ENCODE measurements around the gene GALR3.
A peak's percentile ranks its signal among the peaks of the same experiment; 100 is the strongest.

GALR3 gene

DNA sequence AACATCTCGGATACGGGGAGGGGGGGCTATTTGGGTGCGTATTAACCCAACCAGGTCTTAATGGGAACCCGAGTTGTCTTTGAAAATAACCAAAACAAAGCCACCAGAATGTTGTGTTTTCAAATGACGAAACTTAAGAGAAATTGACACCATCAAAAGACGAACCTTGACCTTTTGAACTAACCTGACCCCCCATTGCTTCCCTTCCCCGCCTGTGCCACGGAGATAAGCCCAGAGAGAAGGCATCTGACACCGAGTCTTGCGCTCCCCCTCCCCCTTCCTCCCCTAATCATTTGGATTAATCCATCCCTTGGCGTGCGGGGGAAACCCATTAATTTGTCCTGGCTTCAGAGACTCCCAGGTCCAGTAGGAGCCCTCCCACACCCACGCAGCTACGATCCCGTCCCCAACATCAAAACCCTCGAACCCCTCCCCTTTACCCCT lies 20.0 kb upstream of the GALR3 start:
- no peak for DNase-seq (ENCODE audit: low spot score)

DNA sequence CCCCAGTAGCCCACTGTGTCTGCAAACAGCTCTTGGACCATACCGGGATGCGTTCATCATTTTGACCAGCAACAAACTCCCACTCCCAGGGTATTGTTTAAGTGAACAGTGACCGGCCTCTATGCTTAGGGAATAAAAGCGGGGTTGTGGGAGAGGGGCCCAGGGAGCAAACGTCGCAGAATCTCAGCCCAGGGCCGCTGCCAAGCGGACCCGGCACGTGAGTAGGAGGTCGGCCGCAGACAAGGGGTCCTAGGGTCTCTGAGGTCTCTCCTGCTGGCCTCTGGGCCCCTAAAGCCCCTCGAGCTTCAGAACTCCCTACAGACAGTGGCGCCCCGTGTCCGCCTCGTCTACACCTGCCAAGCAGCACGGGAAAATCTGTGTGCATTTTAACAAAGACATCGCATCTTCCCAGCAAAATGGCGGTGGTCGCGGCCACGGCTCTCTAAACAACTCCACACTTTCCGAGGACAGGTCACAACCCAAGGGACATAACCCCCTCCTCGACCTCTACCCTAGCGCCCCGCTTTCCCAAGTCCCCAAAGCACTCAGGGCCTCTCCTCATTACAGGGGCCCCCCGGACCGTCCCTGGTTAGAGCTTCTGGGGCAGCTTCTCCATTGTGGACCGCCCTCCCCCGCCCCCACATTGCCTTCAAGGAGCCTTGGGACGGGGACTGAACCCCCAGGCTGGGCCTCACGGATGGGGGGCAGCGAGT lies 19.4 kb upstream of the GALR3 start:
- no peak for DNase-seq (ENCODE audit: low spot score)

DNA sequence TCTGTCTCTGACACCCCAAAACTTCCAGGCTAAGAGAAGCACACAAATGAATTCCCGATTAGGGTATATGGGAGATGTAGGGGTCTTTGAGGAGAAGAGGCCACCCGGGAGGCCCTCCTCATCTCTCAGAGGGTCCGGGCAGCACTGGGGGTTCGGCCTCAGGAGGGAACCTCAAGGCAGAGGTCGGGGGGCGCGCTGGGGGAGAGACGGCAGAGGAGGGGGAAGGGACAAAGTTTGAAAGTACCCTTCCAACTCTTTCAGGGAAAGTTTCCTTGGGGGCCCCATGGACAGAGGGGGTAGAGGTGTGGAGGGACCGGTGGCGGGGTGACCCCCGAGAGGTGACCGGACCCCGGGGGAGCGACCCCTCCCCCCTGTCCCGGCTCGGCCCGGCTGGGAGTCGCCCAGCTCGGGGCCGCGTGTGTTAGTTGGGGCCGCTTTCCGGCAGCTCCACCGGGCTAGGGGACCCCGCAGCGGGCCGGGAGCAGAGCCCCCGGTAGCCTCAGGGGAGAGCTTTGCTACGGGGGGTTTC lies 18.8 kb upstream of the GALR3 start:
- no peak for DNase-seq (ENCODE audit: low spot score)

DNA sequence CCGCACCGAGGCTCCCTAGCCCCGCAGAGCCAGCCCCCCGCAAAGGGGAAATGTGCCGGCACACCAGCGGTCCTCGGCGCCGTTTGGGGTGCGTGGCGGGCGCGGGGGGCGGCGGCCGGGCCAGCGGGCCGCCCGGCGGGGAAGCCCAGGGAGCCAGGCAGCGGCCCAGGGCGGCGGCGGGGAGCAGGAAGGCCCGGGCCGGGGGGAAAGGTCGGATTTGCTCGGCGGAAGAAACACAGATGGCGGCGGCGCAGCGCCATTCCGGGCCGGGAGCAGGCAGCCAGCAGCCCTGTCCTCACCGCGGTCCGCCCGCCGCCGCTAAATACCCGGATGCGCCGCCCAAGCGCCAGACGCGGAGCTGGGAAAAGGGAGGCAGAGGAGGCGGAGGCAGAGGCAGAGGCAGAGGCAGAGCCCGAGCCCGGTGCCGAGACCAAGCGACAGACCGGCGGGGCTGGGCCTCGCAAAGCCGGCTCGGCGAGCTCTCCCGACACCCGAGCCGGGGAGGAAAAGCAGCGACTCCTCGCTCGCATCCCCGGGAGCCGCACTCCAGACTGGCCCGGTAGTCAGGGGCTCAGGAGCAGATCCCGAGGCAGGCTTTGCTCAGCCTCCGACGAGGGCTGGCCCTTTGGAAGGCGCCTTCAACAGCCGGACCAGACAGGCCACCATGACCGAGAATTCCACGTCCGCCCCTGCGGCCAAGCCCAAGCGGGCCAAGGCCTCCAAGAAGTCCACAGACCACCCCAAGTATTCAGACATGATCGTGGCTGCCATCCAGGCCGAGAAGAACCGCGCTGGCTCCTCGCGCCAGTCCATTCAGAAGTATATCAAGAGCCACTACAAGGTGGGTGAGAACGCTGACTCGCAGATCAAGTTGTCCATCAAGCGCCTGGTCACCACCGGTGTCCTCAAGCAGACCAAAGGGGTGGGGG lies 18.0 kb upstream of the GALR3 start:
- peak; percentile 85 for DNase-seq (ENCODE audit: low spot score)

DNA sequence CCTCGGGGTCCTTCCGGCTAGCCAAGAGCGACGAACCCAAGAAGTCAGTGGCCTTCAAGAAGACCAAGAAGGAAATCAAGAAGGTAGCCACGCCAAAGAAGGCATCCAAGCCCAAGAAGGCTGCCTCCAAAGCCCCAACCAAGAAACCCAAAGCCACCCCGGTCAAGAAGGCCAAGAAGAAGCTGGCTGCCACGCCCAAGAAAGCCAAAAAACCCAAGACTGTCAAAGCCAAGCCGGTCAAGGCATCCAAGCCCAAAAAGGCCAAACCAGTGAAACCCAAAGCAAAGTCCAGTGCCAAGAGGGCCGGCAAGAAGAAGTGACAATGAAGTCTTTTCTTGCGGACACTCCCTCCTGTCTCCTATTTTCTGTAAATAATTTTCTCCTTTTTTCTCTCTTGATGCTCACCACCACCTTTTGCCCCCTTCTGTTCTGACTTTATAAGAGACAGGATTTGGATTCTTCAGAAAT lies 17.3 kb upstream of the GALR3 start:
- DNase-seq (ENCODE audit: low spot score): no peak

DNA sequence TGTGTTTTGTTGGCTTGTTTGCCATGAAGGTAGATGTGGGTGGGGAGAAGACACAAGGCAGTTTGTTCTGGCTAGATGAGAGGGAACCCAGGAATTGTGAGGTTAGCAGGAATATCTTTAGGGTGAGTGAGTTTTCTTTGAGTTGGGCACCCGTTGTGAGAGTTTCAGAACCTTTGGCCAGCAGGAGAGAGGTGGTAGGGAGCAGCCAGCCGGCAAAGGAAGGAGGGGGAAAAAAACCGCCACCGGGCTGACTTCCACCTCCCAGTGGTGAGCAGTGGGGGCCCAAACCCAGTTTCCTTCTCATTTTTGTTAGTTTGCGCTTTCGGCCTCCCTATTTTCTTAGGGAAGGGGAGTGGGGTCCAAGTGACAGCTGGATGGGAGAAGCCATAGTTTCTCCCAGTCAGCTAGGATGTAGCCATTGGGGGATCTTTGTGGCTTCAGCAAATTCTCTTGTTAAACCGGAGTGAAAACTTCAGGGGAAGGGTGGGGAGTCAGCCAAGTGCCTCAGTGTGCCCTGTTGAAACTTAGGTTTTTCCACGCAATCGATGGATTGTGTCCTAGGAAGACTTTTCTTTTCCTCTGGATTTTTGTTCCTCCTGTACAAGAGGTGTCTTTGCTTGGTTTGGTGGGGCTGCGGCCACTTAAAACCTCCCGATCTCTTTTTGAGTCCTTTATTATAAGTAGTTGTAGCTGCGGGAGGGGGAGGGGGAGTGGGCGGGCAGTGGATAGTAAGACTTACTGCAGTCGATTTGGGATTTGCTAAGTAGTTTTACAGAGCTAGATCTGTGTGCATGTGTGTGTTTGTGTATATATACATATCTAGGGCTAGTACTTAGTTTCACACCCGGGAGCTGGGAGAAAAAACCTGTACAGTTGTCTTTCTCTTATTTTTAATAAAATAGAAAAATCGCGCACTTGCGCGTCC lies 16.5 kb upstream of the GALR3 start:
- peak; percentile 19 for DNase-seq (ENCODE audit: low spot score)

DNA sequence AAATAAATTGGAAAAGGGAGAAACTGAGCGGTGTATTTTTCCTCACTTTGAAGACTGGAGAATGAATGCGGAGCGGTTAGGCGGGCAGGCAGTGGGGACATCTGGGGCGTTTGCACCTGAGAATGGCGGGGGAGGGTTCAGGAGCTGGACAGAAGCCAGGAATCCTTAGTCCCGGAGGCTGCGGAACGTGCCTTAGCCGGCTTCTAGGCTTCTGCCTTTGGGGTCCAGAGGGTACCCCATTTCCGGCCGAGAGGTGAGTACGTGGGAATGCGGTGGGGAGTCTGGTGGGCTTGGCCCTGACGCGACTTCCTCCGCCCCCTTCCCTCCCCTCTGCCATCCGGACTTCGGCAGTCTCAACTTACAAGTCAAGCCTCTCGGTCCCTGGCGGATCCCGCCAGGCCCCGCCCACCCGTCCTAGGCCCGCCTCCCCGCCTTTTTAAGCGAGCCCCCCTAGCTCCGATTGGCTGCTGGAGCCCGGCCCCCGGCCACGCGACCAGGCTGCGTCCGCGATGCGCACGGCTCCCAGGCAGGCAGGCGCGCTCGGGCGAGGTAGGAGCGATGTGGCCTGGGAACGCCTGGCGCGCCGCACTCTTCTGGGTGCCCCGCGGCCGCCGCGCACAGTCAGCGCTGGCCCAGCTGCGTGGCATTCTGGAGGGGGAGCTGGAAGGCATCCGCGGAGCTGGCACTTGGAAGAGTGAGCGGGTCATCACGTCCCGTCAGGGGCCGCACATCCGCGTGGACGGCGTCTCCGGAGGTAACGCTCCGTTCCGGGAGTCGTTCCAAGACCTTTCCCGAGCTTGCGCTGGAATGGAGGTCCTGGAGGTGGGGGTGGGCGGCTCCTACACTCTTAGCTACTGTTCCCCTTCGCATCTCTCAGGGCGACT lies 15.5 kb upstream of the GALR3 start, which contains the start of gene GCAT:
Gene GCAT (plus strand): TSS at position 525 of the 884 bp plus-strand sequence. CDS start 34 bp downstream, at position 559.
- DNase-seq (ENCODE audit: low spot score): peak; percentile 96

DNA sequence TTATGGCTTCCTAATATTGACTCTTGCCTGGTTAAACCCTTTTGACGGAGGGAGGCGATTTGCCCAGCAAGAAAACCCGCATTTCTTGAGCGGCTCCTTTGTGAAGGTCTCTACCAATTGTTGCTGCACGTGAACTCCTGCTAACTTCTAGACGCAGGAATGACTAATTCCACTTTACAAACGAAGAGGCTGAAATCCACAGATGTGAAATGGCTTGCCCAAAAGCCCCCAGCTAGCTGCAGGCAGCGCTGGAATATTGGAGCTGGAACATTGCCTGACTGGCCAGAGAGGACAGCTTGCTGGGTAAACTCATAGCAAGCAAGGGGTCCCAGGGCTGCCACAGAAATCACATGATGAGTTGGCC lies 14.9 kb upstream of the GALR3 start:
- DNase-seq (ENCODE audit: low spot score): no peak

DNA sequence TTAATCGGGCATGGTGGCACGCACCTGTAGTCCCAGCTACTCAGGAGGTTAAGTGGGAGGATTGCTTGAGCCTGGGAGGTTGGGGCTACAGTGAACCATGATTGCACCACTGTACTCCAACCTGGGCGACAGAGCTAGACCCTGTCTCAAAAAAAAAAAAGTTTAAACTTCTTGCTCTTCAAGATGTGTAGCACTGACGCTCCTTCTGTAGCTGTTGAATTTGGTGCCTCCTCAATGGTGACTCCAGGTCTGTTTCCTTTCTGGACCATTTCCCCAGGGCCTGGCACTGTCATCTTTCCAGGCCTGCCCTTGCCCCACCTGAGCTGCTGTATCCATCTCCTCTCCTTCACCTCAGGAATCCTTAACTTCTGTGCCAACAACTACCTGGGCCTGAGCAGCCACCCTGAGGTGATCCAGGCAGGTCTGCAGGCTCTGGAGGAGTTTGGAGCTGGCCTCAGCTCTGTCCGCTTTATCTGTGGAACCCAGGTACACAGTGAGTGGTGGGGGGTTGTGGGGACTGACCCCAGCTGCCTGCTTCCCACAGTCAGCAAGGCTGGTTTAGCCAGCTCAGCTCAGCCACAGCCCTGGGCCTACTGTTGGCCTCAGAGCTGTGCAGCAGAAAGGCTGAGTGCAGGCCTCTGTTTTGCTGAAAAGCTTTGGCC lies 13.4 kb upstream of the GALR3 start:
- DNase-seq (ENCODE audit: low spot score): no peak

DNA sequence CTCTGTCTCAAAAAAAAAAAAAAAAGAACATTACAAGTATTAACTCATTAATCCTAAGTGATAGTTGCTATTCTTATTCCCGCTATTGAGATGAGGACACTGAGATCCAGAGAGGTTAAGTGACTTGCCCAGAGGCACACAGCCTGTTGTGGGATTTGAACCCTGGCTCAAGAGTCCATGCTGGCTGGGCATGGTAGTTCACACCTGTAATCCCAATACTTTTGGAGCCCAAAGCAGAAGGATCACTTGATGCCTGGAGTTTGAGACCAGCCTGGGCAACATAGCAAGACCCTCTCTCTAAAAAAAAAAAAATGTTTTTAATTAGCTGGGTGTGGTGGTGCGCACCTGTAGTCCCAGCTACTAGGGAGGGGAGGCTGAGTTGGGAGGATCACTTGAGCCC lies 11.3 kb upstream of the GALR3 start:
- no peak for DNase-seq (ENCODE audit: low spot score)

DNA sequence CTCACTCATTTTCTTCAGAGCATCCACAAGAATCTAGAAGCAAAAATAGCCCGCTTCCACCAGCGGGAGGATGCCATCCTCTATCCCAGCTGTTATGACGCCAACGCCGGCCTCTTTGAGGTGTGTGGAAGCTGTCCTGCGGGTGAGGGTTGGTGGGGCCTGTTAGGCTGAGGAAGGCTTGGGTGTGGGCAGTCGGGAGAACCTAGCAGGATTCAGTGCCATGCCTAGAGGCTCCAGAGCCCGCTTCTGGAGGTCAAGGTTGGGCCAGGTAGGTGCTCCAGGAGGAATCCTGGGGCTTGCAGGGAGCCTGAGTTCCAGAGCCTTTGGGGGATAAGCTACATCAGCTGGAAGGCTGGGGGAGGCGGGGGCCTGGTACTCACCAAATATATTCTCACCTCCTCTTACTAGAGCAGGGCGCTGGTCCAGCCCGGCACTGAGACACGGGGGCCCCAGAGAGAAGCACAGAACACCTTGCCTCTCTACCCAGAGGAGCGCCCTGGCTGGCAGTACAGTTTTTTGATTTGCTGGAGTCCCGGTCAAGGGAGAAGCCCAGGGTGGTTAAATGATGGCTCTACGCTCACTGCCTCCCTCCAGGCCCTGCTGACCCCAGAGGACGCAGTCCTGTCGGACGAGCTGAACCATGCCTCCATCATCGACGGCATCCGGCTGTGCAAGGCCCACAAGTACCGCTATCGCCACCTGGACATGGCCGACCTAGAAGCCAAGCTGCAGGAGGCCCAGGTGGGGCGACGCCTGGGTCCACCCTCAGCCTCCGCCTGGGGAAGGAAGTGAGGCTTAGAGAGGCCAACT lies 10.1 kb upstream of the GALR3 start:
- no peak for DNase-seq (ENCODE audit: low spot score)

DNA sequence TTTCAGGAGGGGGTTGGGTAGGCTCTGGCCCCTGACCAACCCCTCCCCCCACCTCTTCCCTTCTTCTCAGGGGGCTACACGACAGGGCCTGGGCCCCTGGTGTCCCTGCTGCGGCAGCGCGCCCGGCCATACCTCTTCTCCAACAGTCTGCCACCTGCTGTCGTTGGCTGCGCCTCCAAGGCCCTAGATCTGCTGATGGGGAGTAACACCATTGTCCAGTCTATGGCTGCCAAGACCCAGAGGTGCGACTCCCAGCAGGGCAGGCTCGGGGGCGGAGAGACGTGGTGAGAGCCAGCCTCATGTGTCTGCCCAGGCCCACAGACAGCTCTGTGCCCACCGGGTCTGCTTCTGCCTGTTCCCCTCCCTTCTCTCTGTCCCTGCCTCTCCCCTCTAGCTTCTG lies 7.6 kb upstream of the GALR3 start:
- DNase-seq (ENCODE audit: low spot score): no peak

DNA sequence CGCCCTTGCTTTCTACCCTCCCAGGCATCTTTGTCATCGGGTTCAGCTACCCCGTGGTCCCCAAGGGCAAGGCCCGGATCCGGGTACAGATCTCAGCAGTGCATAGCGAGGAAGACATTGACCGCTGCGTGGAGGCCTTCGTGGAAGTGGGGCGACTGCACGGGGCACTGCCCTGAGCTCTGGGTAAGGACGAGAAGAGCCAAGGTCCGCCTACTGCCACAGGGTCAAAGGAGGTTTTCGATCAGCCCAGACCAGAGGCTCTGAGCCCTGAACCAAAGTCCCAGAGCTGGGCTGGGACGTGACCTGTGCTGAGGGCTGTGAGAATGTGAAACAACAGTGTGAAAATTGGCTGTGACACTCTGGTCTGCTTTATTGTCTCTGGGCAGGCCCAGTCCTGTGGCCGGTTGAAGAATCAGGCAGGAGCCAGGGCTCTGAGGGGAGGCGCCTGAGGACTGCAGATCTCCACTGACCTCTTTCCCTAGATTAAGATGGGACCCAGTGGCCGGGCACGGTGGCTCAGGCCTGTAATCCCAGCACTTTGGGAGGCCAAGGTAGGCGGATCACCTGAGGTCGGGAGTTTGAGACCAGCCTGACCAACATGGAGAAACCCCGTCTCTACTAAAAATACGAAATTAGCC lies 6.5 kb upstream of the GALR3 start:
- no peak for DNase-seq (ENCODE audit: low spot score)

DNA sequence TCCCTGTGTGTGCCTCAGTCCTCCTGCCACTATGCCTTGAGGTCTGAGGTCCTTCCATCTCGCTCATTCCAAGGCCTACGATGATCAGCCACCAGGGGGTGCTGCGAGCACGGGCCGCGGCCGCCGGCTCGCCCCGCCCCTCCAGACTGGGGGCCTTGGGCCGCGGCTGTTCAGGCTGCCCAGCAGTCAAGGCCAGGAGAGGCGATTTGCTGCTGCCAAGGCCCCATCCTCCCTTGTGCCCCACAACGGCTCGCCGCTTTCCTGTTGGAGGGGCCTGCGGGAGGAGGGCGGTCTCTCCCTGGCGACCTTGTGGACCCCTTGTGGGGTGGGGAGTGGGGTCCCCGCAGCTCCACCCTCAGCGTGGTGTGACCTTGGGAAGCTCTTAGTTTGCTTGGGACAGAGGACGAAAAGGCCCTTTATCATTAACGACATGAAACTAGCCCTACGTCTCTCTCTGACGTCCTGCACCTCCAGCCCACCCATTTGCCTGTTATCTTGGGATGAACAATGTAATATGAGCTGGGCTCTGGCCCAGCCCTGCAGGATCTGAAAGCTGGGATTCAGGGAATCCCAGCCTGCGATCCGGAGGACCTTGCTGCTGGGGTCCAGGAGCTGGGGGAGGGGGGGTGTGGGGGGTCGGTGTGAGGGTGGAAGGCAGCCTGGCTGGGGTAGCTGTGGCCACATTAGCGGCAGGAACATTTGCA lies 5.3 kb upstream of the GALR3 start:
- DNase-seq (ENCODE audit: low spot score): peak; percentile 50

DNA sequence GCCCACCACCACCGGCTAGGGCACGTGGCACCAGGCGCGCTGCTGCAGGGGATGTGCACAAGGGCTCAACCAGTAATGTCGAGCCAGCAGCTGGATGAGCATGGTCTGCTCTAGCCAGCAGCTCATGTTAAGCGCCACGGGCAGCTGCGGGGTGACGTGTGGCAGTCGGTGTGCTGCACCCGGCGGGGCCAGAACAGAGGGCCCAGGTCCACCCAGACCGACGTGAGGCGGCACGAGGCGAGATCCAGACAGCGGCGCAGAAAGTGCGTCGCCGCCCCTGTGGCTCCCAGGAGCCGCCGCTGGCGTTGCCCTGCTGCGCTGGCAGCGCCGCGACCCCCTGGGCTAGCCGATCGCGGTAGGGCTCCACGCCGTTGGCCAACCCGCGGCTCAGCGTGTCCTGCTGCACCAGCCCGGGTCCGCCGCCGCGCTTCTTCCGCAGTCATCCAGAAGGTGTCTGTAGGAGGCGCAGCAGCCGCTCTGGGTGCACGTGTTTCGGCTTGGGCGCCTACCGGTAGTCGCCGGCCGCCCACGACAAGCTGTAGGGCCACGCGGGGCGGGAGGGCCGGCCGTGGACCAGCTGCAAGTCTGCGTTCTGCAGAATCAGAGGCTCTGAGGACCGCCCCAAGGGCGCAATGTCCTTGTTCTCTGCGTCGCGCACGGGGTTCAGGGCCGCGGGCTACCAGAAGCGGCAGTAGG lies 4.6 kb upstream of the GALR3 start:
- DNase-seq (ENCODE audit: low spot score): no peak

DNA sequence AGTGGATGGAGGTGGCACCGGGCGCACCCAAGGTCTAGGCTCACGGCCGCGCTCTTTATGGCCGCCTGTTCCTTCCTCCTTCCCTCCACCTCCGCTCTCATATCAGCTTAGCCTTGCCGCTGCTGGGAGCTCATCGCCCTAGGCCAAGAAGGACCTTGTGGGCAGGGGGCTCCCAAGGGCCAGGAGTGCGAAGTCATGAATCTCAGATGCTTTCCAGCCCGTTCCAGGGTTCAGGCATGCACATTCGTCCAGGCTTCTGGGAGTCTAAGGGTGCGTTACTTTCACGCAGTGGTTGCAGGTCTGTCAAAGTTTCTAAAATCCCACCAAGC lies 4.1 kb upstream of the GALR3 start:
- no peak for DNase-seq (ENCODE audit: low spot score)

DNA sequence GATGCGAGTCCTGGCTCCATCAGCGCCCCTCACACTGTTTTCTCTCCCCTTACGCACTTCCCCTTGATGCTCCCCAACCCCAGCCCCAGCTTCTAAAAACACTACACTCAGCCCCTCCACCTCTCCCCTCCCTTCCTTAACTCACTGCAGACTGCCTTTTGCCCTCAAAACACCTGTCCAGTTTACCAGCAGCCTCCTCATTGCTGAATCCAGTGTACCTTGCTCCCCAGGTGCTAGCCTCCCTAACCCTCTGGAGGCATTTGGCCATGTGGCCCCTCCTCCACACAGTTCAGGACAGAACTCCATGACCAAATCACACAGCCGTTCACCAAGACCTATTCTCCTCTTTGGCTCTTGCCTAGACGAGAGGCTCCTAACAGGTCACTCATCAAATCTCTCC lies 2.8 kb upstream of the GALR3 start:
- DNase-seq (ENCODE audit: low spot score): no peak
